GM23338 (cell line): ENCODE data around the gene WSCD1. TPM values are rescaled to one million over a fixed set of nuclear protein-coding genes. Genes with fewer than 3 reads are reported as not detected.

Source experiments
- ATAC-seq: fragments of 200-7000 bp; cut with Tn5 transposase; 3 replicates; pipeline ENCODE4 v1.9.1; 2020
- DNase-seq: peaks from one replicate; pipeline ENCODE4 v3.0.0-alpha.2; 2015; ENCODE audit warnings: low spot score
- H2AFZ ChIP-seq: fragments of 200-600 bp; sonication (generic); 2 replicates; pipeline ENCODE4 v1.8.0; 2016; ENCODE audit warnings: antibody characterized with exemption, mild to moderate bottlenecking, moderate library complexity
- H3F3A ChIP-seq: fragments of 200-600 bp; sonication (generic); replicated peaks from 2 replicates; pipeline ENCODE4 v1.8.0; 2017; ENCODE audit warnings: antibody characterized with exemption, mixed run types, low read depth
- H3K27ac ChIP-seq: fragments of 200-600 bp; sonication (generic); 2 replicates; pipeline ENCODE4 v1.6.1; 2016; ENCODE audit warnings: low read depth
- H3K27me3 ChIP-seq: fragments of 200-600 bp; sonication (generic); 2 replicates; pipeline ENCODE4 v1.8.0; 2016; ENCODE audit warnings: mild to moderate bottlenecking, mixed run types, moderate library complexity; ENCODE audit not compliant: insufficient read depth
- H3K36me3 ChIP-seq: fragments of 200-600 bp; sonication (generic); 2 replicates; pipeline ENCODE4 v1.8.0; 2016; ENCODE audit warnings: mild to moderate bottlenecking; ENCODE audit not compliant: insufficient read depth
- H3K4me1 ChIP-seq: fragments of 200-600 bp; sonication (generic); 2 replicates; pipeline ENCODE4 v1.8.0; 2016; ENCODE audit warnings: mild to moderate bottlenecking, moderate library complexity; ENCODE audit not compliant: insufficient read depth
- H3K4me2 ChIP-seq: fragments of 200-600 bp; sonication (generic); 2 replicates; pipeline ENCODE4 v1.7.1; 2017; ENCODE audit warnings: mixed run types
- H3K4me3 ChIP-seq: fragments of 200-600 bp; sonication (generic); 2 replicates; pipeline ENCODE4 v1.6.1; 2016; ENCODE audit warnings: mixed run types
- H3K79me2 ChIP-seq: fragments of 200-600 bp; sonication (generic); replicated peaks from 2 replicates; pipeline ENCODE4 v1.8.0; 2017; ENCODE audit warnings: mild to moderate bottlenecking; ENCODE audit not compliant: insufficient read depth
- H3K9me2 ChIP-seq: fragments of 200-600 bp; sonication (generic); 2 replicates; pipeline ENCODE4 v1.8.0; 2017; ENCODE audit not compliant: insufficient read depth
- H4K20me1 ChIP-seq: fragments of 200-600 bp; sonication (generic); replicated peaks from 2 replicates; pipeline ENCODE4 v1.8.0; 2017; ENCODE audit warnings: mild to moderate bottlenecking; ENCODE audit not compliant: insufficient read depth
- H3K27ac Mint-ChIP-seq: 2 replicates; pipeline ENCODE4 v1.8.0; 2020; ENCODE audit warnings: inconsistent platforms, mild to moderate bottlenecking, moderate library complexity, mixed read lengths
- H3K27me3 Mint-ChIP-seq: 3 replicates; pipeline ENCODE4 v1.8.0; 2022; ENCODE audit warnings: low read depth, mild to moderate bottlenecking, moderate library complexity, mixed read lengths, inconsistent platforms; ENCODE audit not compliant: insufficient read depth, poor library complexity
- H3K36me3 Mint-ChIP-seq: 3 replicates; pipeline ENCODE4 v1.8.0; 2021; ENCODE audit warnings: low read depth, mild to moderate bottlenecking, inconsistent platforms, moderate library complexity, mixed read lengths
- H3K4me1 Mint-ChIP-seq: 3 replicates; pipeline ENCODE4 v1.8.0; 2020; ENCODE audit warnings: mild to moderate bottlenecking, inconsistent platforms, mixed read lengths
- H3K4me3 Mint-ChIP-seq: 3 replicates; pipeline ENCODE4 v1.8.0; 2021; ENCODE audit warnings: moderate library complexity, mild to moderate bottlenecking, inconsistent platforms, mixed read lengths
- H3K9me3 Mint-ChIP-seq: 3 replicates; pipeline ENCODE4 v1.8.0; 2020; ENCODE audit warnings: moderate library complexity, mild to moderate bottlenecking, inconsistent platforms, mixed read lengths
- CREB1 ChIP-seq: fragments of 250-450 bp; sonication (Bioruptor Pico); IDR thresholded peaks from 2 replicates; pipeline ENCODE4 v1.5.0; 2020; ENCODE audit warnings: low read depth, mild to moderate bottlenecking, moderate library complexity
- EZH2 ChIP-seq: fragments of 200-600 bp; sonication (generic); IDR thresholded peaks from one replicate; pipeline ENCODE4 v1.8.0; 2017; ENCODE audit warnings: antibody characterized with exemption, mild to moderate bottlenecking, low read depth; ENCODE audit not compliant: unreplicated experiment
- JUNB ChIP-seq: IDR thresholded peaks from one replicate; pipeline ENCODE4 v1.6.1; 2016; ENCODE audit warnings: antibody characterized with exemption; ENCODE audit not compliant: unreplicated experiment
- NANOG ChIP-seq: IDR thresholded peaks from 2 replicates; pipeline ENCODE4 v1.6.1; 2016; ENCODE audit warnings: antibody characterized with exemption, borderline replicate concordance
- POLR2AphosphoS5 ChIP-seq: IDR thresholded peaks from 2 replicates; pipeline ENCODE4 v1.6.1; 2016; ENCODE audit warnings: antibody characterized with exemption, low read depth
- STAT1 ChIP-seq: IDR thresholded peaks from one replicate; pipeline ENCODE4 v1.6.1; 2016; ENCODE audit warnings: antibody characterized with exemption; ENCODE audit not compliant: unreplicated experiment
- ZNF331 ChIP-seq: fragments of 250-450 bp; sonication (Bioruptor Pico); IDR thresholded peaks from 2 replicates; pipeline ENCODE4 v1.5.0; 2020; ENCODE audit warnings: low read depth, mild to moderate bottlenecking, moderate library complexity
- polyA plus RNA-seq: library from polyadenylated mRNA; unstranded; fragments of >200 nt; fragmentation: Nextera tagmentation; extraction: Ambion mirVana; gene quantifications from 2 replicates; pipeline ENCODE4 v1.2.1, GENCODE V29; 2016
- total RNA-seq: library from RNA; depleted of rRNA; stranded (reverse); fragments of >200 nt; shearing (Covaris generic); gene quantifications from 2 replicates; pipeline ENCODE4 v1.2.3, GENCODE V29; 2014
- TF ChIP-seq, protein P1 (sequence below): IDR thresholded peaks from 2 replicates; pipeline ENCODE4 v1.6.1; 2016; ENCODE audit warnings: antibody characterized with exemption
- TF ChIP-seq, protein P2 (sequence below): IDR thresholded peaks from one replicate; pipeline ENCODE4 v1.6.1; 2018; ENCODE audit warnings: antibody characterized with exemption; ENCODE audit not compliant: unreplicated experiment
- TF ChIP-seq, protein P3 (sequence below), 2 experiments: fragments of 200-600 bp in 1 of 2; sonication (generic) in 1 of 2; conservative IDR thresholded peaks; 2 replicates each; pipeline versions ENCODE4 v1.5.1 to v1.6.1; 2016 to 2017; ENCODE audit warnings: antibody characterized with exemption in 2 of 2, low read depth in 2 of 2, mild to moderate bottlenecking in 2 of 2, moderate library complexity in 1 of 2

The WSCD1 gene
- total and polyA plus RNA-seq, 2 experiments from 2014 or later, result 6.1 to 38.9 TPM

DNA sequence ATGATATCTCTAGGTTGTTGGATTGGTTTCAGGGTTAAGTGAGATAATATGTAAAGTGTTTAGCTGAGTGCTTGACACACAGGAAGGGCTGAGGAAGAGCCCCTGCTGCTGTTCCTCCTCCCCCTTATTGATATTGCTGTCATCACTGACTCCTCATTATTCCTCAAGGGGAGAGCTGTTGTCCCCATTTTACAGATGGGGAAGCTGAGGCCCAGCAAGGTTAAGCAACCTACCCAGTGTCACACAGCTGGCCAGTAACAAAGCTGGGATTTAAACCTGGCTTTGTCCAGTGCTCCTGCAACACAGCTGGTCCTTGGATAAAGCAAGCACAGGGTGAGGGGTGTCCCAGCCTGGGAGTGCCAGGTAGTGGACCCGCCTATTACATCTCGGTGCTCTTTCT is 9.8 kb downstream of the WSCD1 start:
- H3K4me1 Mint-ChIP-seq, result peaks cover 50% of the 10 kb centered on the region
- no peaks in the 10 kb centered on the region for H3K27me3 ChIP-seq
- no peak overlapping the region for H3K27ac Mint-ChIP-seq
- no peaks in the 10 kb centered on the region for H3F3A ChIP-seq
- no peaks in the 10 kb centered on the region for H3K9me2 ChIP-seq
- TF ChIP-seq POLR2AphosphoS5 (no peak), JUNB (no peak), STAT1 (no peak), CREB1 (CRISPR knock-in tag) (no peak), ZNF331 (CRISPR knock-in tag) (no peak), NANOG (no peak), EZH2 (no peak)
- TF ChIP-seq, protein P1, sequence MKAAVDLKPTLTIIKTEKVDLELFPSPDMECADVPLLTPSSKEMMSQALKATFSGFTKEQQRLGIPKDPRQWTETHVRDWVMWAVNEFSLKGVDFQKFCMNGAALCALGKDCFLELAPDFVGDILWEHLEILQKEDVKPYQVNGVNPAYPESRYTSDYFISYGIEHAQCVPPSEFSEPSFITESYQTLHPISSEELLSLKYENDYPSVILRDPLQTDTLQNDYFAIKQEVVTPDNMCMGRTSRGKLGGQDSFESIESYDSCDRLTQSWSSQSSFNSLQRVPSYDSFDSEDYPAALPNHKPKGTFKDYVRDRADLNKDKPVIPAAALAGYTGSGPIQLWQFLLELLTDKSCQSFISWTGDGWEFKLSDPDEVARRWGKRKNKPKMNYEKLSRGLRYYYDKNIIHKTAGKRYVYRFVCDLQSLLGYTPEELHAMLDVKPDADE, result no peak
- TF ChIP-seq, protein P2, sequence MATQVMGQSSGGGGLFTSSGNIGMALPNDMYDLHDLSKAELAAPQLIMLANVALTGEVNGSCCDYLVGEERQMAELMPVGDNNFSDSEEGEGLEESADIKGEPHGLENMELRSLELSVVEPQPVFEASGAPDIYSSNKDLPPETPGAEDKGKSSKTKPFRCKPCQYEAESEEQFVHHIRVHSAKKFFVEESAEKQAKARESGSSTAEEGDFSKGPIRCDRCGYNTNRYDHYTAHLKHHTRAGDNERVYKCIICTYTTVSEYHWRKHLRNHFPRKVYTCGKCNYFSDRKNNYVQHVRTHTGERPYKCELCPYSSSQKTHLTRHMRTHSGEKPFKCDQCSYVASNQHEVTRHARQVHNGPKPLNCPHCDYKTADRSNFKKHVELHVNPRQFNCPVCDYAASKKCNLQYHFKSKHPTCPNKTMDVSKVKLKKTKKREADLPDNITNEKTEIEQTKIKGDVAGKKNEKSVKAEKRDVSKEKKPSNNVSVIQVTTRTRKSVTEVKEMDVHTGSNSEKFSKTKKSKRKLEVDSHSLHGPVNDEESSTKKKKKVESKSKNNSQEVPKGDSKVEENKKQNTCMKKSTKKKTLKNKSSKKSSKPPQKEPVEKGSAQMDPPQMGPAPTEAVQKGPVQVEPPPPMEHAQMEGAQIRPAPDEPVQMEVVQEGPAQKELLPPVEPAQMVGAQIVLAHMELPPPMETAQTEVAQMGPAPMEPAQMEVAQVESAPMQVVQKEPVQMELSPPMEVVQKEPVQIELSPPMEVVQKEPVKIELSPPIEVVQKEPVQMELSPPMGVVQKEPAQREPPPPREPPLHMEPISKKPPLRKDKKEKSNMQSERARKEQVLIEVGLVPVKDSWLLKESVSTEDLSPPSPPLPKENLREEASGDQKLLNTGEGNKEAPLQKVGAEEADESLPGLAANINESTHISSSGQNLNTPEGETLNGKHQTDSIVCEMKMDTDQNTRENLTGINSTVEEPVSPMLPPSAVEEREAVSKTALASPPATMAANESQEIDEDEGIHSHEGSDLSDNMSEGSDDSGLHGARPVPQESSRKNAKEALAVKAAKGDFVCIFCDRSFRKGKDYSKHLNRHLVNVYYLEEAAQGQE, result no peak
- TF ChIP-seq, protein P3, sequence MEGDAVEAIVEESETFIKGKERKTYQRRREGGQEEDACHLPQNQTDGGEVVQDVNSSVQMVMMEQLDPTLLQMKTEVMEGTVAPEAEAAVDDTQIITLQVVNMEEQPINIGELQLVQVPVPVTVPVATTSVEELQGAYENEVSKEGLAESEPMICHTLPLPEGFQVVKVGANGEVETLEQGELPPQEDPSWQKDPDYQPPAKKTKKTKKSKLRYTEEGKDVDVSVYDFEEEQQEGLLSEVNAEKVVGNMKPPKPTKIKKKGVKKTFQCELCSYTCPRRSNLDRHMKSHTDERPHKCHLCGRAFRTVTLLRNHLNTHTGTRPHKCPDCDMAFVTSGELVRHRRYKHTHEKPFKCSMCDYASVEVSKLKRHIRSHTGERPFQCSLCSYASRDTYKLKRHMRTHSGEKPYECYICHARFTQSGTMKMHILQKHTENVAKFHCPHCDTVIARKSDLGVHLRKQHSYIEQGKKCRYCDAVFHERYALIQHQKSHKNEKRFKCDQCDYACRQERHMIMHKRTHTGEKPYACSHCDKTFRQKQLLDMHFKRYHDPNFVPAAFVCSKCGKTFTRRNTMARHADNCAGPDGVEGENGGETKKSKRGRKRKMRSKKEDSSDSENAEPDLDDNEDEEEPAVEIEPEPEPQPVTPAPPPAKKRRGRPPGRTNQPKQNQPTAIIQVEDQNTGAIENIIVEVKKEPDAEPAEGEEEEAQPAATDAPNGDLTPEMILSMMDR (conservative IDR thresholded peaks at IDR 0.05; ENCODE audit: low read depth in 2 of 2), result no peak
- no peak overlapping the region for H3K4me3 ChIP-seq
- no peak overlapping the region for H3K27ac ChIP-seq
- H3K36me3 Mint-ChIP-seq, result peaks cover 19% of the 10 kb centered on the region
- H3K4me2 ChIP-seq, result no peak overlapping the region
- H4K20me1 ChIP-seq, result peaks cover 4% of the 10 kb centered on the region; the same call in 1 of the 2 replicates
- H3K4me3 Mint-ChIP-seq, result no peak overlapping the region
- no peak overlapping the region for H2AFZ ChIP-seq
- no peak for DNase-seq
- H3K79me2 ChIP-seq, result peaks cover 11% of the 10 kb centered on the region; the same call in 1 of the 2 replicates
- ATAC-seq, result no peak
- H3K9me3 Mint-ChIP-seq, result no peaks in the 10 kb centered on the region
- H3K27me3 Mint-ChIP-seq, result peaks cover 4% of the 10 kb centered on the region
- H3K4me1 ChIP-seq, result peaks cover 6% of the 10 kb centered on the region; the same call in 1 of the 2 replicates
- H3K36me3 ChIP-seq, result no peaks in the 10 kb centered on the region
